GM19023 (cell line): ENCODE data around the gene ZCCHC7.
"Not testable (repeated sequence)": the region's sequence is repeated elsewhere in the genome, so short reads cannot be mapped to it uniquely, and the experiment has no call there.

Source experiments
- ATAC-seq: cut with Tn5 transposase; IDR thresholded peaks from one replicate; pipeline ENCODE4 v1.9.1; 2021; ENCODE audit warnings: mild to moderate bottlenecking, moderate library complexity; ENCODE audit not compliant: unreplicated experiment

ZCCHC7 gene

GRCh38 chr9:37390759-37391158 lies 270.4 kb downstream of the ZCCHC7 start:
- peak; percentile 79 for ATAC-seq

- ATAC-seq, result no peak
Measured at GRCh38 chr9:37392272-37392671, 271.9 kb downstream of the ZCCHC7 start.

- no peak for ATAC-seq
Measured at GRCh38 chr9:37395229-37395628, 274.9 kb downstream of the ZCCHC7 start.

GRCh38 chr9:37395663-37396062 lies 275.3 kb downstream of the ZCCHC7 start:
- no peak for ATAC-seq

- not testable (repeated sequence) for ATAC-seq
Measured at GRCh38 chr9:37397948-37398347, 277.6 kb downstream of the ZCCHC7 start.

GRCh38 chr9:37398464-37399025 lies 278.2 kb downstream of the ZCCHC7 start:
- no peak for ATAC-seq

- ATAC-seq, result no peak
Measured at GRCh38 chr9:37399336-37399735, 279.0 kb downstream of the ZCCHC7 start.

GRCh38 chr9:37404590-37404989 lies 284.2 kb downstream of the ZCCHC7 start:
- no peak for ATAC-seq

GRCh38 chr9:37405350-37405749 lies 285.0 kb downstream of the ZCCHC7 start:
- no peak for ATAC-seq

- no peak for ATAC-seq
Measured at GRCh38 chr9:37405764-37406380, 285.5 kb downstream of the ZCCHC7 start.

GRCh38 chr9:37406603-37407401 lies 286.4 kb downstream of the ZCCHC7 start:
- no peak for ATAC-seq

GRCh38 chr9:37407468-37407867 lies 287.1 kb downstream of the ZCCHC7 start:
- no peak for ATAC-seq
